Measurements from ENCODE around the gene SNED1. TPM values are rescaled to one million over a fixed set of nuclear protein-coding genes. Genes with fewer than 3 reads are reported as not detected.

SNED1 gene
- total RNA-seq, 1 experiment from 2014 or later, result 2.8 TPM

- no peak overlapping the region for H3K27ac ChIP-seq
- H3K36me3 ChIP-seq (ENCODE audit: low read depth), result peaks cover 13% of the 10 kb centered on the region
- ChIA-PET CTCF (no interaction called here), POLR2A (ENCODE audit: unreplicated experiment) (interaction anchor here (0.6 kb wide), 2 partner anchors 27 to 274 kb away, joined by 4 to 9 read pairs; no protein-coding TSS in a partner anchor)
- H3K27me3 ChIP-seq (ENCODE audit: insufficient read depth, low read depth), result no peaks in the 10 kb centered on the region
- BruUV-seq (replicated peaks), result no TSS peak
- H4K20me1 ChIP-seq (ENCODE audit: insufficient read depth), result no peaks in the 10 kb centered on the region
- H2AFZ ChIP-seq, result no peak overlapping the region
- DNase-seq, result peak in 1 of 2 experiments; percentile 41
- no peaks in the 10 kb centered on the region for H3K79me2 ChIP-seq (ENCODE audit: low read depth)
- H3K4me3 ChIP-seq, result no peak overlapping the region
- no peaks in the 10 kb centered on the region; the same call in 1 of the 2 replicates for H3K9me3 ChIP-seq (ENCODE audit: insufficient read depth, low read depth)
- H3K9me2 ChIP-seq (ENCODE audit: insufficient read depth), result no peaks in the 10 kb centered on the region
- TF ChIP-seq CTCF (conservative IDR thresholded peaks at IDR 0.05), result no peak
- no peak for TF ChIP-seq EZH2 (IDR thresholded peaks at IDR 0.05; ENCODE audit: low read depth)
- H3K4me2 ChIP-seq, result no peak overlapping the region
- intact Hi-C loops (cut with micrococcal nuclease; ENCODE audit: unreplicated experiment), result no loop called here
- H3F3A ChIP-seq (ENCODE audit: insufficient read depth, low read depth), result no peaks in the 10 kb centered on the region; the same call in 1 of the 2 replicates
- H3K4me1 ChIP-seq (replicated peaks; ENCODE audit: insufficient read depth), result no peaks in the 10 kb centered on the region
Measured at GRCh38 chr2:241123816-241124536, 125.6 kb downstream of the SNED1 start.

GRCh38 chr2:241125626-241126025, 127.2 kb downstream of the SNED1 start:
- Histone ChIP-seq H3K4me2 (no peak overlapping the region), H3K79me2 (ENCODE audit: low read depth) (no peaks in the 10 kb centered on the region), H2AFZ (no peak overlapping the region), H3F3A (ENCODE audit: insufficient read depth, low read depth) (no peaks in the 10 kb centered on the region; the same call in 1 of the 2 replicates), H3K9me3 (ENCODE audit: insufficient read depth, low read depth) (no peaks in the 10 kb centered on the region; the same call in 1 of the 2 replicates), H3K9me2 (ENCODE audit: insufficient read depth) (no peaks in the 10 kb centered on the region), H3K27ac (no peak overlapping the region), H4K20me1 (ENCODE audit: insufficient read depth) (no peaks in the 10 kb centered on the region), H3K36me3 (ENCODE audit: low read depth) (peaks cover 9% of the 10 kb centered on the region), H3K4me3 (no peak overlapping the region), H3K27me3 (ENCODE audit: insufficient read depth, low read depth) (no peaks in the 10 kb centered on the region), H3K4me1 (replicated peaks; ENCODE audit: insufficient read depth) (no peaks in the 10 kb centered on the region)
- ChIA-PET POLR2A (ENCODE audit: unreplicated experiment) (no interaction called here), CTCF (no interaction called here)
- BruUV-seq (replicated peaks), result no TSS peak
- no peak for TF ChIP-seq EZH2 (IDR thresholded peaks at IDR 0.05; ENCODE audit: low read depth)
- no peak for TF ChIP-seq CTCF (conservative IDR thresholded peaks at IDR 0.05)
- DNase-seq, result no peak
- intact Hi-C loops (cut with micrococcal nuclease; ENCODE audit: unreplicated experiment), result no loop called here

GRCh38 chr2:241126201-241126611, 127.8 kb downstream of the SNED1 start:
- H2AFZ ChIP-seq, result no peak overlapping the region
- DNase-seq, result no peak
- H3K27ac ChIP-seq, result no peak overlapping the region
- peaks cover 3% of the 10 kb centered on the region for H3K36me3 ChIP-seq (ENCODE audit: low read depth)
- ChIA-PET POLR2A (ENCODE audit: unreplicated experiment) (no interaction called here), CTCF (no interaction called here)
- no peaks in the 10 kb centered on the region for H3K27me3 ChIP-seq (ENCODE audit: insufficient read depth, low read depth)
- H3K9me2 ChIP-seq (ENCODE audit: insufficient read depth), result no peaks in the 10 kb centered on the region
- H3K9me3 ChIP-seq (ENCODE audit: insufficient read depth, low read depth), result no peaks in the 10 kb centered on the region; the same call in 1 of the 2 replicates
- no peaks in the 10 kb centered on the region for H3K4me1 ChIP-seq (replicated peaks; ENCODE audit: insufficient read depth)
- intact Hi-C loops (cut with micrococcal nuclease; ENCODE audit: unreplicated experiment), result no loop called here
- H3F3A ChIP-seq (ENCODE audit: insufficient read depth, low read depth), result no peaks in the 10 kb centered on the region; the same call in 1 of the 2 replicates
- TF ChIP-seq EZH2 (IDR thresholded peaks at IDR 0.05; ENCODE audit: low read depth) (no peak), CTCF (conservative IDR thresholded peaks at IDR 0.05) (no peak)
- H3K4me3 ChIP-seq, result no peak overlapping the region
- BruUV-seq (replicated peaks), result no TSS peak
- no peaks in the 10 kb centered on the region for H3K79me2 ChIP-seq (ENCODE audit: low read depth)
- H4K20me1 ChIP-seq (ENCODE audit: insufficient read depth), result no peaks in the 10 kb centered on the region
- H3K4me2 ChIP-seq, result no peak overlapping the region

Data from PC-9 (cell line).